ENCODE data around the gene LHFPL2.
"Not testable (repeated sequence)": the region's sequence is repeated elsewhere in the genome, so short reads cannot be mapped to it uniquely, and the experiment has no call there.

The LHFPL2 gene

GRCh38 chr5:78689540-78690252 is 41.1 kb upstream of the LHFPL2 start:
- no peak for TF ChIP-seq CTCF (IDR thresholded peaks at IDR 0.05; ENCODE audit: low read depth, low read length)
- no peak for TF ChIP-seq MYC (IDR thresholded peaks at IDR 0.05; ENCODE audit: low read depth, low read length)
- TF ChIP-seq, protein P1, sequence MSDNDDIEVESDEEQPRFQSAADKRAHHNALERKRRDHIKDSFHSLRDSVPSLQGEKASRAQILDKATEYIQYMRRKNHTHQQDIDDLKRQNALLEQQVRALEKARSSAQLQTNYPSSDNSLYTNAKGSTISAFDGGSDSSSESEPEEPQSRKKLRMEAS (IDR thresholded peaks at IDR 0.05; ENCODE audit: low read depth, low read length) = no peak
- TF ChIP-seq POLR2A (IDR thresholded peaks at IDR 0.05; ENCODE audit: extremely low read depth, insufficient read length) = no peak
- DNase-seq (ENCODE audit: low read depth) = no peak
- no peak overlapping the region for H3K4me3 ChIP-seq (ENCODE audit: low read depth, low read length)

GRCh38 chr5:78687514-78687913 is 38.9 kb upstream of the LHFPL2 start:
- not testable (repeated sequence) for DNase-seq (ENCODE audit: low read depth); H3K4me3 ChIP-seq (ENCODE audit: low read depth, low read length)

- H3K4me3 ChIP-seq (ENCODE audit: low read depth, low read length); DNase-seq (ENCODE audit: low read depth): not testable (repeated sequence)
These were observed 35.3 kb upstream of the LHFPL2 start for GRCh38 chr5:78683905-78684304.

GRCh38 chr5:78679905-78680304 is 31.3 kb upstream of the LHFPL2 start:
- DNase-seq (ENCODE audit: low read depth) = no peak
- H3K4me3 ChIP-seq (ENCODE audit: low read depth, low read length) = no peak overlapping the region
- no peak for TF ChIP-seq MYC (IDR thresholded peaks at IDR 0.05; ENCODE audit: low read depth, low read length)
- no peak for TF ChIP-seq CTCF (IDR thresholded peaks at IDR 0.05; ENCODE audit: low read depth, low read length)
- TF ChIP-seq, protein P1 (IDR thresholded peaks at IDR 0.05; ENCODE audit: low read depth, low read length) = no peak
- TF ChIP-seq POLR2A (IDR thresholded peaks at IDR 0.05; ENCODE audit: extremely low read depth, insufficient read length) = no peak

GRCh38 chr5:78677777-78678668 is 29.5 kb upstream of the LHFPL2 start:
- no peak overlapping the region for H3K4me3 ChIP-seq (ENCODE audit: low read depth, low read length)
- TF ChIP-seq, protein P1 (IDR thresholded peaks at IDR 0.05; ENCODE audit: low read depth, low read length) = no peak
- TF ChIP-seq CTCF (IDR thresholded peaks at IDR 0.05; ENCODE audit: low read depth, low read length) = peak; percentile 9
- no peak for TF ChIP-seq POLR2A (IDR thresholded peaks at IDR 0.05; ENCODE audit: extremely low read depth, insufficient read length)
- no peak for TF ChIP-seq MYC (IDR thresholded peaks at IDR 0.05; ENCODE audit: low read depth, low read length)
- DNase-seq (ENCODE audit: low read depth) = peak; percentile 60

DNA sequence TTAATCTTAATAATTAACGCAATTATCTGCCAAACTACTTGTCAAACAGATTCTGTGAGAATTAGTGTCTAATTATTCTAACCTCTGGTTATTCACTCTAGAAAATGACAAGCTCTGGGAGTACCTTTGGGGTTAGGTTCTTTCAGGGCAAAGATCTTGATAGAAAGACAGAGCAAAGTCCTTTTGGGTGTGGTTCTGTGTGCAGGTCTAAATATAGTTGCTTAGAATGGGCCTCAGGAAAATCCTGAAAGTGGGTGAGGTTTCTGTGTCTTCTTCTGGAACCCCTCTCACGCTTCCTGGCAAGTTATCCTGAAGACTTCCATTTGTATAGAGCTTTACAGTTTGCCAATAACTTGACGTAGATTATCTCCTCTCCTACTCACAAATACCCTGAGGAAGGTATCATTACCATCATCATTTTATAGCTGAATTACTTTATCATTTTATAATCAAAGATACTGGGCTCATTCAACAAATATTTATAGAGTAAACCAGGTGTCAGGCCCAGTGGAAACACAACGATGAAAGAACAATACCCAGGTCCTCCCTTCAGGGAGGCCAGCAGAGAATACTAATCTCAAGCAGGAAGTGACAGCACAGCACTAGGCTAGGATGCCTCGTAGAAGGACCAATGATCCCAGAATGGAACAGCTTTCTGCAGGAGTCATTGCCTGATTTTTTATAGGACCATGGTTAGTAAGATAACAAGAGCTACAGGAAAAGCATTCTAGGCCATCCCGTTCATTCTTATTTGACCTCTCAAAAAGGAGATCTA is 27.6 kb upstream of the LHFPL2 start:
- TF ChIP-seq CTCF (IDR thresholded peaks at IDR 0.05; ENCODE audit: low read depth, low read length) (no peak), POLR2A (IDR thresholded peaks at IDR 0.05; ENCODE audit: extremely low read depth, insufficient read length) (no peak), MYC (IDR thresholded peaks at IDR 0.05; ENCODE audit: low read depth, low read length) (no peak)
- TF ChIP-seq, protein P1 (IDR thresholded peaks at IDR 0.05; ENCODE audit: low read depth, low read length) = no peak
- no peak for DNase-seq (ENCODE audit: low read depth)
- H3K4me3 ChIP-seq (ENCODE audit: low read depth, low read length) = no peak overlapping the region

DNA sequence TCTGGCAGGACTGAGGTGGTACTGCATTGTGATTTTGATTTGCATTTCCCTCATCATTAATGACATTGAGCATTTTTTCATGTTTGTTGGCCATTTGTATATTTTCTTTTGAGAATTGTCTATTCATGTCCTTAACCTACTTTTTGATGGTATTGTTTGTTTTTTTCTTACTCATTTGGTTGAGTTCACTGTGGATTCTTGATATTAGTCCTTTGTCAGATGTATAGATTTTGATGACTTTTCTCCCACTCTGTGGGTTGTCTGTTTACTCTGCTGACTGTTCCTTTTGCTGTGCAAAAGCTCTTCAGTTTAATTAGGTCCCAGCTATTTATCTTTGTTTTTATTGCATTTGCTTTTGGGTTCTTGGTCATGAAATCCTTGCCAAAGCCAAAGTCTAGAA is 25.3 kb upstream of the LHFPL2 start:
- not testable (repeated sequence) for DNase-seq (ENCODE audit: low read depth); H3K4me3 ChIP-seq (ENCODE audit: low read depth, low read length)
